ENCODE measurements around the gene DHX32. TPM values are rescaled to one million over a fixed set of nuclear protein-coding genes. Genes with fewer than 3 reads are reported as not detected.

DHX32 gene
- polyA plus RNA-seq, 1 of the 3 experiments (the other 2 are of a cell fraction): 16.8 TPM

DNA sequence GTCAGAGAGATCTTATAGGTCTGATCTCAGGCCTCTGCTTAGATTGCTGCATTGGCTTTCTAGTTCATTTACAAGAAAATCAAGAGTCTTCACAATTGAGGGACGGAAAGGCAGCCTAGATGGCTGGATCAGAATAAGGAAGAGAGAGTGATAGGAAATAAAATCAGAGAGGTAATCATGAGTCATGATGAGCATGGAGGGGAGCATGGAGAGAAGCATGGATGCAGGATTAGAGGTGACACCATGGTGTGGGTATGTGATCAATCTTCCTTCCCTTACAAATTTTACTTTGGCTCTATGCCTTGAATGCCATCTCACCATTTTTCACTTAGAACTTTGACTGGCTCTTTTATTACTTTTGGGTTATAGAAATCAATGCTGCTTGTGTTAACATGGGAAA is 56.4 kb downstream of the DHX32 start:
- H3K4me1 ChIP-seq (ENCODE audit: control insufficient read depth in 1 of 2, insufficient read depth in 2 of 2, low read depth in 1 of 2, low read length in 1 of 2): peaks cover 5 to 18% of the 10 kb centered on the region in 2 experiments; a peak in 3 of 4 replicates
- no peak for DNase-seq
- TF ChIP-seq, protein P1, sequence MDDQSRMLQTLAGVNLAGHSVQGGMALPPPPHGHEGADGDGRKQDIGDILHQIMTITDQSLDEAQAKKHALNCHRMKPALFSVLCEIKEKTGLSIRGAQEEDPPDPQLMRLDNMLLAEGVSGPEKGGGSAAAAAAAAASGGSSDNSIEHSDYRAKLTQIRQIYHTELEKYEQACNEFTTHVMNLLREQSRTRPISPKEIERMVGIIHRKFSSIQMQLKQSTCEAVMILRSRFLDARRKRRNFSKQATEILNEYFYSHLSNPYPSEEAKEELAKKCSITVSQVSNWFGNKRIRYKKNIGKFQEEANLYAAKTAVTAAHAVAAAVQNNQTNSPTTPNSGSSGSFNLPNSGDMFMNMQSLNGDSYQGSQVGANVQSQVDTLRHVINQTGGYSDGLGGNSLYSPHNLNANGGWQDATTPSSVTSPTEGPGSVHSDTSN (IDR thresholded peaks at IDR 0.05): peak; percentile 36; the same call in 1 of the 2 replicates
- TF ChIP-seq RAD21 (IDR thresholded peaks at IDR 0.05; ENCODE audit: low read length): no peak
- no peak for TF ChIP-seq MEF2A (IDR thresholded peaks at IDR 0.05; ENCODE audit: borderline replicate concordance, low read depth)
- TF ChIP-seq, protein P2, sequence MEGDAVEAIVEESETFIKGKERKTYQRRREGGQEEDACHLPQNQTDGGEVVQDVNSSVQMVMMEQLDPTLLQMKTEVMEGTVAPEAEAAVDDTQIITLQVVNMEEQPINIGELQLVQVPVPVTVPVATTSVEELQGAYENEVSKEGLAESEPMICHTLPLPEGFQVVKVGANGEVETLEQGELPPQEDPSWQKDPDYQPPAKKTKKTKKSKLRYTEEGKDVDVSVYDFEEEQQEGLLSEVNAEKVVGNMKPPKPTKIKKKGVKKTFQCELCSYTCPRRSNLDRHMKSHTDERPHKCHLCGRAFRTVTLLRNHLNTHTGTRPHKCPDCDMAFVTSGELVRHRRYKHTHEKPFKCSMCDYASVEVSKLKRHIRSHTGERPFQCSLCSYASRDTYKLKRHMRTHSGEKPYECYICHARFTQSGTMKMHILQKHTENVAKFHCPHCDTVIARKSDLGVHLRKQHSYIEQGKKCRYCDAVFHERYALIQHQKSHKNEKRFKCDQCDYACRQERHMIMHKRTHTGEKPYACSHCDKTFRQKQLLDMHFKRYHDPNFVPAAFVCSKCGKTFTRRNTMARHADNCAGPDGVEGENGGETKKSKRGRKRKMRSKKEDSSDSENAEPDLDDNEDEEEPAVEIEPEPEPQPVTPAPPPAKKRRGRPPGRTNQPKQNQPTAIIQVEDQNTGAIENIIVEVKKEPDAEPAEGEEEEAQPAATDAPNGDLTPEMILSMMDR (IDR thresholded peaks at IDR 0.05): no peak
- TF ChIP-seq RFX5 (IDR thresholded peaks at IDR 0.05; ENCODE audit: low read length): no peak
- TF ChIP-seq FOSL2 (IDR thresholded peaks at IDR 0.05; ENCODE audit: borderline replicate concordance, low read depth): peak; percentile 20; the same call in 1 of the 2 replicates
- H3K9me3 ChIP-seq: no peaks in the 10 kb centered on the region
- H2AFZ ChIP-seq (ENCODE audit: low read depth): no peak overlapping the region
- ChIA-PET POLR2A (no interaction called here), CTCF (no interaction called here)
- H3F3A ChIP-seq (replicated peaks; ENCODE audit: insufficient read depth): no peaks in the 10 kb centered on the region
- H3K27me3 ChIP-seq (ENCODE audit: insufficient read depth): no peaks in the 10 kb centered on the region
- peaks cover 67% of the 10 kb centered on the region for H3K79me2 ChIP-seq (ENCODE audit: insufficient read depth)
- H3K9me2 ChIP-seq: no peaks in the 10 kb centered on the region
- H3K4me3 ChIP-seq (ENCODE audit: low read depth in 2 of 2, low read length in 1 of 2): peak overlapping the region; percentile 96 to 99; a peak in 2 of 4 replicates
- H3K36me3 ChIP-seq (replicated peaks in 1 of 2; ENCODE audit: control insufficient read depth in 1 of 2, insufficient read depth in 2 of 2, low read length in 1 of 2): peaks cover 31 to 37% of the 10 kb centered on the region in 2 experiments
- peak overlapping the region in 1 of 2 experiments; percentile 88; a peak in 1 of 4 replicates for H3K27ac ChIP-seq (ENCODE audit: low read depth in 2 of 2, low read length in 1 of 2)
- peak overlapping the region; percentile 90; the same call in 1 of the 2 replicates for H3K9ac ChIP-seq
- no peaks in the 10 kb centered on the region; the same call in 1 of the 2 replicates for H4K20me1 ChIP-seq (ENCODE audit: insufficient read depth)
- peak overlapping the region; percentile 95 for H3K4me2 ChIP-seq
- 73% methylated on average over 1 of the region's 1 CpG for WGBS (ENCODE audit: low lambda C conversion rate)

GRCh38 chr10:125823663-125824251 is 57.3 kb downstream of the DHX32 start:
- CTCF ChIA-PET: interaction anchor here (0.8 kb wide), 1 partner anchor 52 kb away, joined by 3 read pairs; no protein-coding TSS in a partner anchor
- TF ChIP-seq EZH2phosphoT487 (IDR thresholded peaks at IDR 0.05; ENCODE audit: borderline replicate concordance, low read depth) (no peak), REST (IDR thresholded peaks at IDR 0.05; ENCODE audit: low read depth, low read length) (no peak), RXRA (IDR thresholded peaks at IDR 0.05; ENCODE audit: borderline replicate concordance, low read depth) (no peak), CHD2 (IDR thresholded peaks at IDR 0.05; ENCODE audit: low read length, partially characterized antibody) (no peak), EP300 (IDR thresholded peaks at IDR 0.05; ENCODE audit: borderline replicate concordance in 1 of 2, low read depth in 1 of 2, low read length in 1 of 2) (no peak), RCOR1 (IDR thresholded peaks at IDR 0.05; ENCODE audit: low read length) (no peak), POLR2AphosphoS5 (IDR thresholded peaks at IDR 0.05; ENCODE audit: low read depth, low read length) (no peak)

More at GRCh38 chr10:125823663-125824251, 57.3 kb downstream of the DHX32 start:
- Histone ChIP-seq H2AFZ (ENCODE audit: low read depth) (peak overlapping the region; percentile 92), H3K4me2 (peak overlapping the region; percentile 95), H3K9me2 (no peaks in the 10 kb centered on the region), H3K9me3 (no peaks in the 10 kb centered on the region), H3K4me1 (ENCODE audit: control insufficient read depth in 1 of 2, insufficient read depth in 2 of 2, low read depth in 1 of 2, low read length in 1 of 2) (peaks cover 5 to 18% of the 10 kb centered on the region in 2 experiments; a peak in 3 of 4 replicates), H3K36me3 (replicated peaks in 1 of 2; ENCODE audit: control insufficient read depth in 1 of 2, insufficient read depth in 2 of 2, low read length in 1 of 2) (peaks cover 25 to 27% of the 10 kb centered on the region in 2 experiments), H4K20me1 (ENCODE audit: insufficient read depth) (no peaks in the 10 kb centered on the region; the same call in 1 of the 2 replicates), H3K9ac (peak overlapping the region; percentile 90), H3K27ac (ENCODE audit: low read depth in 2 of 2, low read length in 1 of 2) (peak overlapping the region; percentile 88 to 99; a peak in 2 of 4 replicates), H3F3A (replicated peaks; ENCODE audit: insufficient read depth) (no peaks in the 10 kb centered on the region), H3K4me3 (ENCODE audit: low read depth in 2 of 2, low read length in 1 of 2) (peak overlapping the region; percentile 96 to 99), H3K27me3 (ENCODE audit: insufficient read depth) (no peaks in the 10 kb centered on the region), H3K79me2 (ENCODE audit: insufficient read depth) (peaks cover 67% of the 10 kb centered on the region)
- 1% methylated on average over 20 of the region's 20 CpGs for WGBS (ENCODE audit: low lambda C conversion rate)
- peak; percentile 11 for DNase-seq
- POLR2A ChIA-PET: interaction anchor here (1.4 kb wide), 1 partner anchor 104 kb away, joined by 3 read pairs; the partner anchor contains the start of gene EDRF1
